Ammon's horn (tissue), 1 donor: ENCODE results near the gene LCN10.

ENCODE experiments used
- DNase-seq: peaks from one replicate; pipeline ENCODE4 v3.0.0-alpha.2; 2016; ENCODE audit warnings: low spot score

The LCN10 gene

DNA sequence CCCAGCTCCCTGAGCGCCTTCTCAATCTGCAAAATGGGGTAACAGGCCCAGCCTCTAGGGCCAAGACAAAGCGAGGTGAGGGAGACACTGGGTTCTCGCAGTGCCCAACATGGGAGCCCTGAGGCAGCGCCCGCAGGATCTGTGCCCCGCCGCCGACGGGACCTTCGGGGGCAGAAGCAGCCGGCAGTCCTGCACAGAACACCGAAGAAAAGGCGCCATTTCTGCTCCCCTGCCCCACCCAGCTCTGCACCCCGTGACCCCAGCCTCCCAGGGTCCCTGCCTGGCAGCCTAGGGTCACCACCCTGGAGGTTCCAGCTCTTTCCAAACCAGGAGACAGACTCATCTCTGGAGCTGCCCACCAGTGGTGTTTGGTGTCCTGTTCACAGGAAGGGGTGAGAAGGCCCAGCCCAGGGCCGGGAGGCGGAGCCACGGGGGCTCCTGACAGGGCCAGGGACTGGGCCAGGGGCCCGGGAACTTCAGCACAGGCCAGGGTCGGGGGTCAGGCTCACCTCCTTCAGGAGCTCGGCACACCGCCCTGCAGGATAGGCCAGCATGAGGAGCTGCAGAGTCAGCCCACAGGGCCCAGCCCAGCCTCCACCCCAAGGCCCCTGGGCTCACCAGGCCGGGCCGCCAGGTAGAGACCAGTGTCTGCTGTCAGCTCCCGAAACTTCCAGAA is 12.0 kb upstream of the LCN10 start:
- no peak for DNase-seq

DNA sequence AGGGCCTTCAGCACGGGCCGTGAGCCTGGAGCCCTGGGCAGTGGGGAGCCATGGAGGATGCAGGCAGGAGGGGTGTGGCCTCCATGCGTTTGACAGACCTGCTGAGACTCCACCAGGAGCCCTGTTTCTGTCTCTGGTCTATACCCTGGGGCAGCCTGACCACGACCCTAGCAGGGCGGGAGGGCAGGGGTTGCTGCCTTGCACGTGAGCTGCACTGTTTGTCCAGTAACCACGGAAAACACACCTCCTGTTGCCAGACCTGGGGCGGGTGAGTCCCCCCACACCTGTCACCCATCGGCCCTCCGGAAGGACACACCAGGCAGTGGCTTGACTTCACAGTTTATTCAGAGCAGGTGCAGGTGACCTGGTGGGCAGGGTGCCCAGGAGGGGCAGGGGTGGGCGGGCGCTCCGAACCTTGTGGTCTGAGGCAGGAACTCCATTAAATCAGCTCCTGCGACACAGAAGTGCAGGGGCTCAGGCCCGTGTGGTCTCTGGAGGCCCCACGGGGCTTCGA is 11.4 kb upstream of the LCN10 start:
- no peak for DNase-seq

DNA sequence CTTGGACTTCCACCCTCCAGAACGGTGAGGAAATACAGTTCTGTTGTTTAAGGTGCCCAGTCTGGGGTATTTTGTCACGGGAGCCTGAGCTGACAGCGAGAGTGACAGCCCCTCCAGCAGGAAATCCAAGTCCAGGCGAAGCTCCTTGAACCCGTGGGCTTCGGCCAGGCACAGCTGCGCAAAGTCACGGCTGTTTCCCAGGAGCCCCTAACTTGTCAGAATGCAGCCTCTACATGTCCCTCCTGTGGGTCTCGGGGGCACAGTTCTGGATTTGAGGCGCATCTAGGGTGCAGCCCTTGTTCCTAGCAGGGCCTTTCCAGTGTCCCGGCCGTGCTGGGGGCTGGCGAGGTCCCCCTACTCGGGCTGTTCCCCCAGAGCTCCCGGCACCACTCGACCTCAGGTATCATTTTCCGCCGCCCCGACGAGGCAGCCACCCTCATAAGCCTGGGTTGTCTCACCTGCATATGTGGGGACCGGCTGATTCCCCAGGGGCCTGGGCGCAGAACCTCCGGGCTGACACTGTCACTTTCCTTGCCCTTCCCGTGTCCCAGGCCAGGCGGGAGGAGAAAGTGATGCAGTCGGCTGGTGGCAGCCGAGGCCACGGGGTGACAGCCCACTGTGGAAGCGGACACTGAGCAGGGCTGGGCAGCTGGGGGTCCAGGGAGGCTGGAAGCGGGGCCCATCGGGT is 10.8 kb upstream of the LCN10 start:
- DNase-seq: no peak

DNA sequence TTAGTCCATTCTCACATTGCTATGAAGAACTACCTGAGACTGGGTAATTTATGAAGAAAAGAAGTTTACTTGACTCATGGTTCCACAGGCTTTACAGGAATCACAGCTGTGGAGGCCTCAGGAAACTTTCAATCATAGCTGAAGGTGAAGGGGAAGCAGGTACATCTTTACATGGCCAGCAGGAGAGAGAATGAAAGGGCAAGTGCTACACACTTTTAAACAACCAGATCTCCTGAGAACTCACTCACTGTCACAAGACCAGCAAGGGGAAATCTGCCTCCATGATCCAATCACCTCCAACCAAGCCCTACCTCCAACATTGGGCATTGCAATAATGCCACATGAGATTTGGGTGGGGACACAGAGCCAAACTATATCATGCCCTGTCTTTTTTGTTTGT is 9.1 kb upstream of the LCN10 start:
- no peak for DNase-seq

DNA sequence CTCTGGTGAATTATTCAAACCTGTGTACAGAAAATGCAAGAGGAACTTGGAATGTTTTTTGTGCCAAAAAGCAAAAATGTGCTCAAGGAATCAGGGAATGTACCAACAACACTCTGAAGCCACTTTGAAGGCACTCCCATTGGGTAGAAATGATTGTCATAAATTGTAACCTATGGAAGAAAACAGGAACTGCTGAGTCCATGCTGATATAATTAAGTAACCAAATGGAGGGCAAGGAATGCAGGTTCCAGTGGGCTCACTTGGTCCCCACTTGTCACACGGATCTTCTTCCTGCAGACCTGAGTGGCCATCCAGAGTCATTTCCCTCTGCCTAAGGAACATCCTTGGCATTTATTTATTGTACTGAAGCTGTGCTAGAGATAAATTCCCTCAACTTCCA is 8.5 kb upstream of the LCN10 start:
- no peak for DNase-seq

DNA sequence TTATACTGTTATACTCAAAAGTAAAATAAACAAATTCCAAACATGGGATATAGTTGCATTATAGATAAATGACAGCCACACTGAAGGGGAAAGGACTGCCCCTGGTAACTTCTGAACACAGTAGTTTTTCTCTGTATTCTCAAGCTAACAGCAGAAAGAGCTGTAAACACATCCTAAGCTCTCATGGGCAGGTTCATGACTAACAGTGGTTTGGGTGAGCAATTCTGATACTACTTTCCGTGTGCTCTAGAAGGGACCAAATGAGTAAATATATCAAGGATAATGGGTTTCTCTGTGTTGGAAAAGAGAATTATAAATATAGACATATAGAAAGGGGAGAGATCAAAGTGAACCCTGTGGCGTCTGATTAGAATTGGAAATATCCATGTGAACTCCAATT is 7.8 kb upstream of the LCN10 start:
- no peak for DNase-seq

DNA sequence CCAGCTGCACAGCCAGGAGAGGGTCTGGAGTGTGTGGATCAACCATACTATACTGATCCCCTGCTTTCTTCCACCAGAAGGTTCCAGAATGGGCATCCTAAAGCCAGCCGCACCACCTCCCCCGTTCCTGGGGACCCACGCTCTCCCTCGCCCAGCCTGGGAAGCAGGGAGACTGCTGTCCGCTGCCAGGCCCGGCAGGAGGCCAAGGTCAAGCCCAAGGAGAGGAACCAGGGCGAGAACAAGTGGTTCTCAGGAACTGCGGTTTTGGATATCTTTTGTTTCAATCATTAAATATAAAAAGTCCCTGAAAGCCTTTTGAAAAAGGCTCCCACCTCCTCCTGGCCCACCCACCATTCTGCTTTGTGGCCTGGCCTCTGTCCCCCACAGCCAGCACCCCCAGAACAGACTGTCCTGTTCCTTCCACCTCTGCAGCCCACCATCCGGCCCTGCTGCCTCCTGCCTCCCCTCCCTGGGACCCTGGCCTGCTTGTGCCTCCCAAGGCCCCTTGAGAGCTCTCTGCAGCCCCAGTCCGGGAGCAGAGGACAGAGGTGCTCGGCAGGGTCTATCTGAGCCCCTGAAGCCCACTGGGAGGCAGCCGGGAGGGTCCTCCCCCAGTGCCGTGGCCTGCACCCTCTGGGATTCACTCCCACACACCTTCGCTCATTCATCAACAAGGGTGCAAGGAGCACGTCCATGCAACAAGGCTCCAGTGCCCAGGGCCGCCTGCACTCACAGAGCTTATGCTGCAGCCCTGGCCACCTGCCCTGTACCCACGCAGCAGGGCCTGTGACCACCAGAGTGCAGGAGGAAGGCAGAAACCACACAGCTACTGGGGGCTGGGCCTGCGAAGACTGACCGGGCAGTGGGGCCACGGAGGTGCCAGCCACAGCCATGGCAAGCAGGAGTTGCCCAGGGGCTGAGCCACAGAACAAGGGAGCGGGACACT is 6.2 kb upstream of the LCN10 start:
- DNase-seq: no peak

DNA sequence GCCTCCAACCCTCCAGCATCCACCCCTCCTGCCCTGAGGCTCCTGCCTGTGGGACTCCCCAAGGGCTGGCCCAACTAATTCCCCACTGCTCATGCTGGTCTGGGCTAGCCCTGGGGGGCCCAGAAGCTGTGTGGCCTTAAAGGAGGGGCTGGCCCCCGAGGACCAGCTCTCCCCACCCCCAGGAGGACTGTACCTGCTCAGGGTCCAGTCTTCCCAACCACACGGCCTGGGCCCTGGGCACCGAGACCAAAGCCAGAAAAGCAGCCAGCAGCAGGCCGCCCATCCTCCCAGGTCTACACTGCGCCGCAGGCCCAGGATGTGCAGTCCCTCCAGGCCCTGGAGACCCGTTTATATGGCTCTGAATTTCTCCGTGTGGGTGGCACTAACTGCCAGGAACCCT is 5.5 kb upstream of the LCN10 start, which contains the start of gene LCN6:
Gene LCN6 (minus strand): TSS at position 325 of the 400 bp plus-strand sequence. CDS start 42 bp downstream, at position 283.
- DNase-seq: no peak

DNA sequence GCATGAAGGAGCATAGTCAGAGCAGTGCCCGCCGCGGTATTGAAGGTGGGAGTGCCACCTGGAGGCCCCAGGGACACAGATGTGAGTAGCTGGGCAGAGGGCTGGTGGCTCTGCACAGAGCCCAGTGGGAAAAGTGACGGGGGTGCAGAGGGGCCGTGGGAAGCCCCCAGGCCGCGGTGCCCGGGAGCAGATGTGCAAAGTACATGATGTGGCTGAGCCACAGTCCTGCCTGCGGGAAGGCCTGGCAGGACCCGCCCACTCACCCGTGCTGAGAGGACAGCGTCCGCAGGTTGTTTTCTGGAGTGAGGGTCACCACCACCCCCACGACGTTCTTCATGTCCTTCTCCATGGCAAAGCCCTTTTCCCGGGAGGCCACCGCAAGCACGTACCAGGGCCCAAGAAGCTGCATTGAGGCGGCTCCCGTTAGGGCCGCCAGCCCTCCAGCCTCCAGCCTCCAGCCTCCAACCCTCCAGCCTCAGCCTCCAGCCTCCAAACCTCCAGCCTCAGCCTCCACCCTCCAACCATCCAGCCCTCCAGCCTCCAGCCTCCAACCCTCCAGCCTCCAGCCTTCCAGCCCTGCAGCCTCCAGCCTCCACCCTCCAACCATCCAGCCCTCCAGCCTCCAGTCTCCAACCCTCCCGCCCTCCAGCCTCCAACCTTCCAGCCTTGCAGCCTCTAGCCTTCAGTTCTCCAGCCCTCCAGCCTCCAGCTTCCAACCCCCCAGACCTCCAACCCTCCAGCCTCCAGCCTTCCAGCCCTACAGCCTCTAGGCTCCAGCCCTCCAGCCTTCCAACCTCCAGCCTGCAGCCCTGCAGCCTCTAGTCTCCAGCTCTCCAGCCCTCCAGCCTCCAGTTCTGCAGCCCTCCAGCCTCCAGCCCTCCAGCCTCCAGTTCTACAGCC is 4.7 kb upstream of the LCN10 start:
- DNase-seq: no peak

DNA sequence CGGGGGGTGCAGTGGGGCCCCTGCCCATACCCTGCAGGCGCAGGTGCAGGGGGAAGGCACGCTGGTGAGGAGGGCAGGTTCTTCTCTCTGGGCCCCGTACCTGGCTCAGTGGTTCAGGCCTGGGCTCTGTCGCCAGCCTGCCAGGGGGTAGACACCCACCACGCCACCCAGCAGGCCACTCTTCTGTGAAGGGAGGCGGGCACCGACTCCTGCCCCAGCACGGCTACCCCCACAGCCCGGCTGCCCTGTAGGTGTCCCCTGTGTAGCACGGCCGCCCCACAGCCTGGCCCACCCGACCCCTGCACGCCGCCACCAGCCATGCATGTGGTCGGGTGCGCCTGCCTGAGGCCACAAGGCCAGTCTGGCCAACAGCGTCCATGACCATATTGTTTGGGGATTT is 3.9 kb upstream of the LCN10 start:
- DNase-seq: no peak

DNA sequence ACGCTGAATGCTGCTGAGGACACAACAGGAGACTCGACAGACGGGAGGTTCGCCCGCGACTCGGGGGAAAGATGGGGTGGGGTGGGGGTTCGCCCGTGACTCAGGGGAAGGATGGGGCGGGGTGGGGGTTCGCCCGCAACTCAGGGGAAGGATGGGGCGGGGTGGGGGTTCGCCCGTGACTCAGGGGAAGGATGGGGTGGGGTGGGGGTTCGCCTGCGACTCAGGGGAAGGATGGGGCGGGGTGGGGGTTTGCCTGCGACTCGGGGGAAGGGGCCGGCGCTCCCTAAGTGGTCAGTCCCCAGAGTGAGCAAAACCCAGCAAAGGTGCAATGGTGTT is 3.4 kb upstream of the LCN10 start:
- no peak for DNase-seq

DNA sequence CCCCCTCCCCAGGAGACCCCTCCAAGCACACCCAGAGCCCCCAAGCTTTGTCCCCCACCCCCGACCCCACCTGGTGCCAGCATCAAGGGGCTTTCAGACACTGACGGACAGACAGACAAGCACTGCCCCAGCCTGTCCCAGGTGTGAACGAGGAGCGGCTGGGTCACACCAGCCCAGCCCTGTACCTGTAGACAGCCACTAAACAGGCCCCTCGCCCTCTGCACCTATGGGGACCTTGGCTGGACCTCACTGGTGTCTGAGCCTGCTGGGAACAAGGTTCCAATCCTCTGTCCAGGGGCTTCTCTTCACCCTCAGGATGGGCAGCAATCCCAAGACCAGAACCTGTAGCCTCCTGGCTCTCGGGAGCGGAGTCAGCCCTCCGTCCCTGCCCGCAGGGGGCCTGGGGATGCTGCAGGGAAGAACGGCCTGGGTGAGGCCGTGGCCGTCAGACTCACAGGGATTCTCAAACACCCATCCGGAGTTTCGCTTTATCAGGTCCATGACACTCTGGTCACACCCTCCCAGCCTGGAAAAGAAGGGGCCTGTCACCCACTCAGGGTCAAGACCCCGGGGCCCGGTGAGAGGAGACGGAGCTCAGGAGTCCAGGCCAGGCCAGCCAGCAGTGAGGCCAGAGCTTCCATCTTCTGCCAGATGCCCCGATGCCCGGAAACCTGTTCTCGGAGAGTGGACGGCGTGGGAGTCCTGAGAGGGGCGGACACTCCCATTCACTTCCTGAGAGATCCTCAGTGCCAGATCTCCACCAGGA is 2.8 kb upstream of the LCN10 start:
- DNase-seq: no peak

DNA sequence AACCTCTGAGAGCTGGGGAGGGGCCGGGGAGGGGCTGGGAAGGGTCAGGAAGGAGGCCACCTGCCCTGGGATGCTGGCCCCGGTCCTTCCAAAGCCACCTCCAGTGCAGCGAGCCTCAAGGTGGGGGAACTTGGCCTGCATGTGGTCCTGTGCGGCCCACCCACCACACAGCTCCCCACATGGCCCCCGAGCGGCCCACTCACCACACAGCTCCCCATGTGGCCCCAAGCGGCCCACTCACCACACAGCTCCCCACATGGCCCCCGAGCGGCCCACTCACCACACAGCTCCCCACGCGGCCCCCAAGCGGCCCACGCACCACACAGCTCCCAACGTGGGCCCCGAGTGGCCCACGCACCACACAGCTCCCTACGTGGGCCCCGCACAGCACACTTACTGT is 2.0 kb upstream of the LCN10 start:
- DNase-seq: no peak

DNA sequence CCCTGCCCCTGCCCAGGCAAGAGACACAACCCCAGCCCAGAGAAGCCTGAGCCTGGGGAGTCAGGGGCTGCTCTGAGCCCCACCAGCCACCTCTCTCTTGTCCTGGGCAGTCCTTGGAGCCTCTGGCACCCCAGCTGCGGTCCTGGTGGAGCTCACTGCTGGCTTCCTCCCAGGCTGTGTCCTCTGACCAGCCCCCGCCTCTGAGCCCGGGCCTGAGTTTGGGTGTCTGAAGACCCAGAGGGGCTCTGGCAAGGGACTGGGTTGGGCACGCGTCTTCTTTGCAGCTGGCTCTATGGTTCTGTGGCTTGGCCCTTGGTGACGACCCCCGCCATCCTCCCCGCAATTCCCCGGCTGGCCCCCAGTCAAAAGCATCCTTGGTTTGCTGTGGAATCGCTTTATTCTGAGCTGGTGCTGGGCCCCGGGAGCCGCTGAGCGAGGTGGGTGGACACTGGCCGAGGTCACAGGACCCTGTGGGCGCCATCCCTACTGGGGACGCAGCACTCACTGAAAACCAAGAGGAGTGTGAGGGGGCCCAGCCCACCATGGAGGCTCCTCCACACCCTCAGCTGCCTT is 985 bp upstream of the LCN10 start:
- DNase-seq: no peak

DNA sequence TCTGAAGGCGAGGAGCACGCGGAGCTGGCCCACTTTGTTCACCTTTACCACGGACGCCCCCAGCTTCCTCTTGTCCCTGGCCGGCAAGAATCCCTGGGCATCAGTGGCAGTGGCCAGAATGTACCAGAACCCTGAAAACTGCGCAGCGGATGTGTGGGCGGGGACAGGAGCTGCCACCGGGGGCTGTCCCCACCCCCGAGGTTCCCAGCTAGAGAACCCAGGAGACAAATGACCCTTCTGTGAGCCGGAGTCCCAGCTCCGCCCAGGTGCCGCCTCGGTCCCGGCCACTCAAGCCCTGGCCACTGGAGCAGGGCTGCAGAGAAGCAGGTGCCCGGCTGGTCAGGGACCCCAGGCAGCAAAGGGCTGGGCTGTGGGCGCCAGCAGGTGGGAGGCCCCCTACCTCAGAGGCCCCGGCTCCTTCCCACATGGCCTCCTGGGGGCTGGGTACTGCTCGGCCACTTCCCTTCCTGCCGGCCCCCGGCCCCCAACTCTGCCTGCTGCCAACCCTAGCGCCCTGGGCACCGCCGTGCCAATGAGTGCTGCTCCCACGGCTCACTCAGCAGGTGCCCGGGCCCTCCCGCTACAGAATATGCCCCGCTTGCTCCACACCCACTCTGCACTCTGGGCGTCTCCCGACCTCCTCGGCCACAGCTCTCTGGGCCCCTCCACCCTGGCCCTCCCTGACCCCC is 713 bp downstream of the LCN10 start:
- DNase-seq: no peak

DNA sequence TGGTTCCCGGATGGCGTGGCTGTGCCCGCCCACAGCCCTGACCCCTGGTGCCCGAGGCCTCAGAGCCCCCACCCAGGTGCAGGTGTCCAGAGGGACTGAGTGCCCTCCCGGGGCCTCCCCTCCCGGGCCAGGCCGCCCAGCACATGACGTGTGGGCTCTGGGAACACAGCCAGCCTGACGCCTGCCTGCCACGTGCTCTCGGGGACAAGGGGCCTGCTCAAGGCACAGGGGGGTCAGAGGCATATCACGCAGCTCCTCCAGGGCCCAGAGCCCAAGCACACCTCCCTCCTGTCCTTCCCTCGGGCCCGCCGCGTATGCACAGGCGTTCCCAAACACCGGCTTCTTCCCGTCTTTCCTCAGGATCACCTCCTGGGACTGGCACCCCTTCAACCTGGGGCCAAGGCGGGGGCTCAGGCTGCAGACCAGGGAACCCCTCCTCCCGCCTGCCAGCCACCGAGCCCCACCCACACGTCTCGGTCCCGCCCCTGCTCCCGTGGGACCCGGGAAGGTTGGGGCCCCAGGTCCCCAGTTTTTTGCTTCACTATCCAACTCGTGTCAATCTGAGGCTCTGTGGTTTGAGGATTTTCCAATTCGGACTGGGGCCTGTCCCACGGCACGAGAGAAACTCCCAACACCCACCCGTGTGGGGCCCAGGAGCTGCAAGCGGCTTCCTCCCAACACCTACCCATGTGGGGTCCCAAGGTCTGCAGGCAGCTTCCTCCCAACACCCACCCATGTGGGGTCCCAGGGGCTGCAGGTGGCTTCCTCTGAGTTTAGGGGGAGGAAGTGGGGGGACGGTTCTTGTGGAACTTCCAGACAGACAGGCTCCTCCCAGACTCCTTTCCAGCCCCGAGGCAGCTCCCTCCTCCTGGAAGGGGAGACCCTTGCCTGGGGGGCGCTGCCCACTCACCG is 1.5 kb downstream of the LCN10 start:
- no peak for DNase-seq

DNA sequence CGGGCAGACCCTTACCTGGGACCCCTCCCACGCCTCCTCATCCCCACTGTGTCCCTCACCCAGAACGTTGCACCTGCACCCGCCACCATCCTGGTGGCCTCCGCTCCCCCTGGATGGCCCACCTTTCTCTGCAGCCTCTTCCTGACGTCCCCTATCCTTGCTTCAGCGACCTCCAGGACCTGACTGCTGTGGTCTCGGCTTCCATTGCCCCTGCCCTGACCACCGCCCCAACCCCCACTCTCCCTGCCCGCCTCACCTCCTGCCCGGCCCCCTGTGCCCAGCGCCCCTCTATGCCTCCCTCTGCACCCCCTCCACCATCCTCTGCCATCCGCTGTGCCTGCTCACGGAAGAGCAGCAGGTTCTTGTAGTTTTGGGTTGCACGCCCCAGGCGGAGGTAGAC is 2.2 kb downstream of the LCN10 start:
- DNase-seq: no peak

DNA sequence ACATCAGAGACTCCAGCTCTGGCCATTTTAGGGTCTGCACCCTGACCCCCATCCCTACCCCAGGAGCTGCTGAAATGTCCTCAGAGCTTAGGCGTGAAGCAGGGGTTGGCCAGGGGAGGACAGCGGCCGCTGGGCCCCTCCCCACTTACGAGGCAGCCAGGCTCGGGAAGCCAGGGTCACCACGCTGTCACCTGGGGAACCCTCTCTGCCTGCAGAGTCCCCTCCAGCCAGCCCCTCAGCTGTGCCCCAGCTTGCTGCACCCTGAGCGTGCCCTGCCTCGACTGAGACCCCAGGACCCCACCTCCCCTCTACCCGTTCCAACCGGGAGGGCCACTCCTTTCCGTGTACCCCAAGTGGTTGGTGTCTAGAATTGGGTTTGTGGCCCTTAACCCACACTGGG is 2.7 kb downstream of the LCN10 start:
- DNase-seq: no peak

DNA sequence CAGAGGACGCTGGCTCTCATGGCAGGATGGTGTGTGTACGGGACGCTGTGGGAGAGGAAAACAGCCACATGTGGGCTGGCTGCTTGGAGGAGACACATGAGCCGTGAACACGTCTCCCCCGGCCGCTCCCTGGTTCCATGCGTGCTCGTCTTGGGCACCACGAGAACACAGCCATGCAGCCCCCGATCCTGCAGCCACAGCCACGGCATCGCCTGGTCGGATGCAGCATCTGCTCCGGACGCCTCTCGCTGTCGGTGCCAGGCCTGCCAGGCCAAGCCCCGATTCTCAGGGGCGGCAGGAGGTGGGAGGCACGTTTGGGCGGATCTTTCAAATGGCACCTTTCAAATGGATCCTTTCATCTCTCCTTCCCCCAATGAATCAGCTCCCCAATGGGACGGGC is 3.2 kb downstream of the LCN10 start:
- no peak for DNase-seq
